HEK293T (cell line): ENCODE data around the gene ZBTB32.

ENCODE experiments used
- ARNT ChIP-seq: fragments of 450-650 bp; IDR thresholded peaks from 2 replicates; pipeline ENCODE4 v1.6.1; 2017; ENCODE audit warnings: mild to moderate bottlenecking
- BHLHE40 ChIP-seq: fragments of 450-650 bp; IDR thresholded peaks from 2 replicates; pipeline ENCODE4 v1.6.1; 2016; ENCODE audit warnings: mild to moderate bottlenecking, moderate library complexity, borderline replicate concordance
- CTBP1 ChIP-seq: fragments of 450-650 bp; IDR thresholded peaks from 2 replicates; pipeline ENCODE4 v1.6.1; 2016; ENCODE audit warnings: borderline replicate concordance
- ELF4 ChIP-seq: fragments of 450-650 bp; IDR thresholded peaks from 2 replicates; pipeline ENCODE4 v1.6.1; 2017; ENCODE audit warnings: antibody characterized with exemption
- FOXA1 ChIP-seq: fragments of 450-650 bp; IDR thresholded peaks from 2 replicates; pipeline ENCODE4 v1.6.1; 2016; ENCODE audit warnings: mild to moderate bottlenecking
- FOXK2 ChIP-seq: fragments of 450-650 bp; IDR thresholded peaks from 2 replicates; pipeline ENCODE4 v1.6.1; 2016; ENCODE audit warnings: mild to moderate bottlenecking
- FOXM1 ChIP-seq: fragments of 450-650 bp; IDR thresholded peaks from 2 replicates; pipeline ENCODE4 v1.6.1; 2017; ENCODE audit warnings: mild to moderate bottlenecking, borderline replicate concordance
- HDGF ChIP-seq: fragments of 450-650 bp; IDR thresholded peaks from 2 replicates; pipeline ENCODE4 v1.6.1; 2017; ENCODE audit warnings: antibody characterized with exemption, borderline replicate concordance
- NFRKB ChIP-seq: fragments of 450-650 bp; IDR thresholded peaks from 2 replicates; pipeline ENCODE4 v1.6.1; 2016; ENCODE audit warnings: mild to moderate bottlenecking, moderate library complexity
- SP1 ChIP-seq: fragments of 450-650 bp; IDR thresholded peaks from 2 replicates; pipeline ENCODE4 v1.6.1; 2017
- SUZ12 ChIP-seq: fragments of 450-650 bp; IDR thresholded peaks from 2 replicates; pipeline ENCODE4 v1.6.1; 2016; ENCODE audit warnings: mild to moderate bottlenecking
- TARDBP ChIP-seq: fragments of 450-650 bp; IDR thresholded peaks from 2 replicates; pipeline ENCODE4 v1.6.1; 2016
- ZNF384 ChIP-seq: fragments of 450-650 bp; IDR thresholded peaks from 2 replicates; pipeline ENCODE4 v1.6.1; 2016

DNA sequence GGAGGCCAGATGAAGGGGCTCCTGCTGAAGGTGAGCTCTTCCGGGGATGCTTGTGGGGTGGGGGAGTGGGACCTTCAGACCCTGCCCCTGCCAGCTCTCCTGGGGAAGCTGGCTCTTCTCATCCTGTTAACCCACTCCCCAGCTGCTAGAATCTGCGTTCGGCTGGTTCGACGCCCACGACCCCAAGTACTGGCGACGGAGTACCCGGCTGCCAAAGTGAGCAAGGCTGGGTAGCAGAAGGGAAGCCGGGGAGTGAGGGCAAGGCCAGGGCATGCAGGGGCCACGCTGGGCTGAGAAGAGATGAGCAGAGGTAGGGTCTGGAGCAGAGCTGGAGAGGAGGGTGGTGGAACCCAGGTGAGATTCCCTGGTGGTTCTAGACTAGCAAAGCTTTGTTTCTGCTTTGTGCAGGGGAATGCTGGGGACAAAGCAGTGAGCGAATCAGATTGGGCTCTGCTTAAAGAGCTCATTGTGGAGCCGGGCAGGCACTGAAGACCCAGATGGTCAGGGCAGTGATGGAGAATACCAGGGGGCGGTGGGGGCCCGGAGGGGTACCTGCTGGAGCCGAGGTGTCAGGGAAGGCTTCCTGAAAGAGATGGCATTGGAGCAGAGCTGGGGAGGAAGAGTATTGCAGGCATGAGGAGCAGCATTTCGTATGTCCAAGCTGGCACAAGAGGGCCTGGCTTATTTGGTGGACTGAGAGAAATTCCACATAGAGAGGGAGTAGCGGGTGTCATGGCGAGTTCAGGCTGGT is 23.8 kb downstream of the ZBTB32 start:
- TF ChIP-seq FOXA1 (no peak), CTBP1 (no peak), SUZ12 (no peak), SP1 (no peak), FOXK2 (no peak), ELF4 (no peak), BHLHE40 (no peak), NFRKB (no peak), TARDBP (no peak), HDGF (no peak), ZNF384 (no peak), FOXM1 (no peak), ARNT (no peak)
